NB4 (cell line): ENCODE results near the gene MYO1E.

Experiments used
- DNase-seq: peaks from one replicate; pipeline ENCODE4 v3.0.0; 2010; ENCODE audit warnings: low read depth
- H3K4me3 ChIP-seq: one replicate; pipeline ENCODE4 v1.5.1; 2011; ENCODE audit warnings: mild to moderate bottlenecking, low read depth, low read length, moderate library complexity
- CTCF ChIP-seq: IDR thresholded peaks from one replicate; pipeline ENCODE4 v1.5.1; 2012; ENCODE audit warnings: low read depth, low read length
- MAX ChIP-seq: IDR thresholded peaks from 2 replicates; pipeline ENCODE4 v1.6.1; 2011; ENCODE audit warnings: low read depth, low read length
- MYC ChIP-seq: IDR thresholded peaks from 2 replicates; pipeline ENCODE4 v1.6.1; 2011; ENCODE audit warnings: low read depth, low read length
- POLR2A ChIP-seq: IDR thresholded peaks from 2 replicates; pipeline ENCODE4 v1.6.1; 2011; ENCODE audit warnings: mild to moderate bottlenecking; ENCODE audit not compliant: insufficient read length; ENCODE audit errors: extremely low read depth

Gene MYO1E

GRCh38 chr15:59278120-59278519, 94.6 kb downstream of the MYO1E start:
- H3K4me3 ChIP-seq: no peak overlapping the region
- no peak for DNase-seq
- TF ChIP-seq MAX (no peak), CTCF (no peak), MYC (no peak)

GRCh38 chr15:59276225-59277178, 96.2 kb downstream of the MYO1E start:
- TF ChIP-seq MYC: no peak
- no peak overlapping the region for H3K4me3 ChIP-seq
- DNase-seq: no peak

- TF ChIP-seq MYC (no peak), MAX (no peak), CTCF (no peak)
- peak; percentile 11 for DNase-seq
- no peak overlapping the region for H3K4me3 ChIP-seq
Measured at GRCh38 chr15:59274126-59274970, 98.3 kb downstream of the MYO1E start.

GRCh38 chr15:59273234-59273633, 99.4 kb downstream of the MYO1E start:
- no peak for TF ChIP-seq MYC
- no peak for TF ChIP-seq CTCF
- no peak for TF ChIP-seq POLR2A
- no peak for TF ChIP-seq MAX
- no peak for DNase-seq
- H3K4me3 ChIP-seq: no peak overlapping the region

- TF ChIP-seq POLR2A (no peak), CTCF (no peak), MAX (no peak), MYC (no peak)
- no peak for DNase-seq
- no peak overlapping the region for H3K4me3 ChIP-seq
Measured at GRCh38 chr15:59271595-59272201, 101.0 kb downstream of the MYO1E start.

- TF ChIP-seq MYC (no peak), CTCF (no peak), POLR2A (no peak), MAX (no peak)
- no peak for DNase-seq
- no peak overlapping the region for H3K4me3 ChIP-seq
Measured at GRCh38 chr15:59268852-59269407, 103.7 kb downstream of the MYO1E start.
